Renal pelvis (tissue), 4 donors: ENCODE data around the gene HYOU1. TPM values are rescaled to one million over a fixed set of nuclear protein-coding genes. Genes with fewer than 3 reads are reported as not detected.

Experiments
- DNase-seq: peaks from one replicate; pipeline ENCODE4 v3.0.0-alpha.2; 2013
- polyA plus RNA-seq, 3 donors: library from polyadenylated mRNA; unstranded; fragments of 120-200 nt; gene quantifications; one replicate each; pipeline ENCODE4 v1.2.1, GENCODE V29; 2013; ENCODE audit not compliant: insufficient read length in 3 of 3

HYOU1 gene
- polyA plus RNA-seq, 3 donors: 115 to 133 (median 124) TPM

- no peak for DNase-seq
These were observed 59.9 kb downstream of the HYOU1 start for GRCh38 chr11:118996926-118997626.

Other genes with a start within 250 kb of the HYOU1 start
- gene CXCR5, start 173.3 kb downstream of the HYOU1 start, polyA plus RNA-seq: not detected
- gene BCL9L, start 131.3 kb downstream of the HYOU1 start, polyA plus RNA-seq: 10 to 100 TPM; 37.8 to 42.7 (median 38.5) TPM
- gene UPK2, start 100.9 kb downstream of the HYOU1 start, polyA plus RNA-seq: 10 to 100 TPM; 13.4 to 22.5 (median 14.2) TPM
- gene FOXR1, start 85.4 kb downstream of the HYOU1 start, polyA plus RNA-seq: under 1 TPM in 2 of 3 donors, not detected in 1; 0.07 to 0.29 TPM
- 10 to 100 TPM; 14.4 to 44.2 (median 40.8) TPM for gene CENATAC, start 59.1 kb downstream of the HYOU1 start, polyA plus RNA-seq
- gene RPS25, start 38.9 kb downstream of the HYOU1 start, polyA plus RNA-seq: 1,000 to 10,000 TPM; 1,004 to 1,217 (median 1,026) TPM
- 100 to 1,000 TPM in 1 of 3 donors, 10 to 100 TPM in 2; 94.6 to 110 (median 98.5) TPM for gene TRAPPC4, start 38.4 kb downstream of the HYOU1 start, polyA plus RNA-seq
- gene SLC37A4, start 26.3 kb downstream of the HYOU1 start, polyA plus RNA-seq: 100 to 1,000 TPM; 110 to 120 (median 112) TPM
- 10 to 100 TPM; 55.0 to 66.1 (median 57.7) TPM for gene VPS11, start 10.6 kb upstream of the HYOU1 start, polyA plus RNA-seq
- gene HMBS, start 27.7 kb upstream of the HYOU1 start, polyA plus RNA-seq: 10 to 100 TPM; 22.8 to 34.6 (median 28.2) TPM
- 10 to 100 TPM; 55.6 to 68.1 (median 67.4) TPM for gene DPAGT1, start 44.6 kb upstream of the HYOU1 start, polyA plus RNA-seq
- gene C2CD2L, start 50.1 kb upstream of the HYOU1 start, polyA plus RNA-seq: 10 to 100 TPM; 11.8 to 12.5 (median 12.1) TPM
- 10 to 100 TPM; 28.1 to 43.7 (median 42.6) TPM for gene HINFP, start 64.4 kb upstream of the HYOU1 start, polyA plus RNA-seq
- gene ABCG4, start 91.8 kb upstream of the HYOU1 start, polyA plus RNA-seq: 1 to 10 TPM in 1 of 3 donors, under 1 TPM in 2; 0.70 to 1.4 (median 0.92) TPM
- 10 to 100 TPM; 12.4 to 15.1 (median 14.3) TPM for gene NLRX1, start 111.5 kb upstream of the HYOU1 start, polyA plus RNA-seq
- 10 to 100 TPM; 16.0 to 26.2 (median 23.8) TPM for gene NHERF4, start 128.3 kb upstream of the HYOU1 start, polyA plus RNA-seq
- 10 to 100 TPM; 17.7 to 22.5 (median 22.2) TPM for gene CBL, start 149.1 kb upstream of the HYOU1 start, polyA plus RNA-seq